WERI-Rb-1 (cell line): ENCODE results near the gene B3GAT2.

Experiments
- DNase-seq: peaks from one replicate; pipeline ENCODE4 v3.0.0-alpha.2; 2020
- H3K27ac ChIP-seq: fragments of 250-450 bp; sonication (Bioruptor Pico); 2 replicates; pipeline ENCODE4 v1.5.1; 2020; ENCODE audit warnings: mild to moderate bottlenecking, moderate library complexity
- H3K27me3 ChIP-seq: fragments of 250-450 bp; sonication (Bioruptor Pico); 2 replicates; pipeline ENCODE4 v1.5.1; 2021; ENCODE audit warnings: mild to moderate bottlenecking, low read depth, moderate library complexity; ENCODE audit not compliant: insufficient read depth, severe bottlenecking
- H3K36me3 ChIP-seq: fragments of 250-450 bp; sonication (Bioruptor Pico); 2 replicates; pipeline ENCODE4 v1.5.1; 2020; ENCODE audit warnings: mild to moderate bottlenecking, moderate library complexity
- H3K4me3 ChIP-seq: 2 replicates; pipeline ENCODE4 v1.5.1; 2011; ENCODE audit warnings: low read depth, mild to moderate bottlenecking, control low read depth, low read length
- H3K9me3 ChIP-seq: fragments of 250-450 bp; sonication (Bioruptor Pico); 2 replicates; pipeline ENCODE4 v1.5.1; 2021; ENCODE audit warnings: mild to moderate bottlenecking, moderate library complexity; ENCODE audit not compliant: severe bottlenecking
- TF ChIP-seq, protein P1 (sequence below): IDR thresholded peaks from 2 replicates; pipeline ENCODE4 v1.5.1; 2011; ENCODE audit warnings: low read depth, mild to moderate bottlenecking, control low read depth, inconsistent platforms, low read length

The B3GAT2 gene

DNA sequence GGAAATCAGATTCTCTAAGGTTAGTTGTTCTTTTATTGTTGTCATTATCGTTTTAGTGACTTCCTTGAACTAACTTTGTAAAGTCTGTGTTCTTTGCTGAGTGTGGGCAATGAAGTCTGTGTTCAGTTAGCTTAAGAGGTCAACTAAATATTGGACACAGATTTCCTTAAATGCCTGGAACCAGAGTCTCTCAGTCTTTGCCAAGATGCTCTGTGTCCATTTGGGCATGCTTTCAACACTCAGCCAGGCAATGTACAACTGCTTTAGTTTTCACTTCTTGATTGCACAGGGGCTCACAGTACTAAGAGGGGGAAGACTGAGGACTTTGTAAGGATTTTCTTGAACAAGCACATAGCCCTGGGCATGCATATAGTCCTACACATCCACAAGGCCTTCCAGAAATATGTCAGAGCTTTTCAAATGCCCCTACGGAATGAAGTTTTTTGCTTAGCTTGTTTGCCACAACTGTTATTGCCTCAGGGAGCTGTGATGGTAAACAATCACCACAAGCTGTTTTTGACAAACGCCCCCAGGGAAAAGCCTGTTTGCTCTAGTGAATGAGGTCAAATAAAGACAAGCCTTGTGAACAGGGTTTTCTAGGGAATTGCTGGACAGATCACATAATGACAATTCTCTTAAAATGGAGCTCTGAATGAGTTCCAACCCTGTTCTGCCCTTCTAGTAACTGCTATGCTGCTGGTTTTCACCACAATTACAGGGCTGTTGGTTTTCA lies 82.5 kb downstream of the B3GAT2 start:
- no peak overlapping the region for H3K27ac ChIP-seq
- no peaks in the 10 kb centered on the region for H3K27me3 ChIP-seq
- no peaks in the 10 kb centered on the region for H3K9me3 ChIP-seq
- TF ChIP-seq, protein P1, sequence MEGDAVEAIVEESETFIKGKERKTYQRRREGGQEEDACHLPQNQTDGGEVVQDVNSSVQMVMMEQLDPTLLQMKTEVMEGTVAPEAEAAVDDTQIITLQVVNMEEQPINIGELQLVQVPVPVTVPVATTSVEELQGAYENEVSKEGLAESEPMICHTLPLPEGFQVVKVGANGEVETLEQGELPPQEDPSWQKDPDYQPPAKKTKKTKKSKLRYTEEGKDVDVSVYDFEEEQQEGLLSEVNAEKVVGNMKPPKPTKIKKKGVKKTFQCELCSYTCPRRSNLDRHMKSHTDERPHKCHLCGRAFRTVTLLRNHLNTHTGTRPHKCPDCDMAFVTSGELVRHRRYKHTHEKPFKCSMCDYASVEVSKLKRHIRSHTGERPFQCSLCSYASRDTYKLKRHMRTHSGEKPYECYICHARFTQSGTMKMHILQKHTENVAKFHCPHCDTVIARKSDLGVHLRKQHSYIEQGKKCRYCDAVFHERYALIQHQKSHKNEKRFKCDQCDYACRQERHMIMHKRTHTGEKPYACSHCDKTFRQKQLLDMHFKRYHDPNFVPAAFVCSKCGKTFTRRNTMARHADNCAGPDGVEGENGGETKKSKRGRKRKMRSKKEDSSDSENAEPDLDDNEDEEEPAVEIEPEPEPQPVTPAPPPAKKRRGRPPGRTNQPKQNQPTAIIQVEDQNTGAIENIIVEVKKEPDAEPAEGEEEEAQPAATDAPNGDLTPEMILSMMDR: no peak
- H3K4me3 ChIP-seq: no peak overlapping the region
- no peak for DNase-seq
- no peaks in the 10 kb centered on the region for H3K36me3 ChIP-seq

DNA sequence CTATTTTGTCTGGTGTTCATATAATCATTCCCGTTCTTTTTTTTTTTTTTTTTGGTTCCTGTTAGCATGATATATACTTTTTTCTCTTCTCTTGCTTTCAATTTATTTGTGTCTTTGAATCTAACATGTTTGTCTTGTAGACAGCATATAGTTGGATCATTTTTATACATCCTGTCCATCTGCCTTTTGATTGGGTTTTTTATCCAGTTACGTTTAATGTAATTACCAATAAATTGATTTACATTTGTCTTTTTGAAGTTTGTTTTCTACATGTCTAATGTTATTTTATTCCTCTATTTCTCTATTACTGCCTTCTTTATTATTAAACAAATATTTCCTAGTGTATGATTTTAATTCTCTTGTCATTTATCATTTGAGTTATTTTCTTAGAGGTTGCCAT lies 84.4 kb downstream of the B3GAT2 start:
- Histone ChIP-seq H3K27me3 (no peaks in the 10 kb centered on the region), H3K4me3 (no peak overlapping the region), H3K27ac (no peak overlapping the region), H3K9me3 (no peaks in the 10 kb centered on the region), H3K36me3 (no peaks in the 10 kb centered on the region)
- no peak for DNase-seq
- TF ChIP-seq, protein P1: no peak

DNA sequence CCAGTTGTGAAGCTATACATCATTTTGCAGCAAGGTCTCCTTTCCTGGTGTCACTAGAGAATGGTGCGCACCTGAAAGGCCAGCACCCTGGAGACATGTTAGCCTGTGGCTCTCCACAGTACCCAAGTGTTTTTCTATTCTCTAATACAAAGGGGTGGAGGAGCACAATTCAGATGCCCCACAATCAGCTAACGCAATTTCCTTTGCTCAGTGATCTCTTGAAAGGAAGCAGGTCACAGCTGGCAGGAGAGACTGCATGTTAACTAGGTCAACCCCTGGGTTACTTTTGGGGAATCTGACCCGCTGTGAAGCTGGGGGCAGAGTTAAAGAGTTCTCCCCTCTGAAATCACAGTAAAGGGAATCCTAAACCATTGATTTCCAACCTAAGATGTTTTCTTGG lies 92.5 kb downstream of the B3GAT2 start:
- Histone ChIP-seq H3K36me3 (peaks cover 6% of the 10 kb centered on the region), H3K27ac (no peak overlapping the region), H3K9me3 (peaks cover 3% of the 10 kb centered on the region), H3K27me3 (no peaks in the 10 kb centered on the region), H3K4me3 (no peak overlapping the region)
- DNase-seq: no peak
- TF ChIP-seq, protein P1: no peak

DNA sequence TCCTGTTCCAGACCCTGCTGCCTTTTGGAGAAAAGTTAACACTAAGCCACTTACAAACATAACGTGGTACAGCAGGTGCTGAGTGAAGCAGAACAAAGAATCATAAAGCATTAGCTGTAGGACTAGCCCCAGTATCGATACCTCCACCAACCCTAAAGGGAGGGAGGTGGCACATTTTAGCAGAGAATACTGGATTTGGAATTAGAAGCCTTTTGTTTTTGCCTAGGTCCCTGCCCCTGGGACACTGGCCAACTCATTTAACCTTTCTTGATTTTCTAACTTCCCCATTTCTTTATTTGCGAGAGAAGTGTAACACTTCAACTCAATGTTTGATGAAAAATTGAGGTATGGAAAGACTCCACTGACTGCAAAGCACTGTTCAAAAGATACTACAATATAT lies 93.5 kb downstream of the B3GAT2 start:
- no peak for DNase-seq
- Histone ChIP-seq H3K9me3 (peaks cover 3% of the 10 kb centered on the region), H3K36me3 (peaks cover 6% of the 10 kb centered on the region), H3K27ac (no peak overlapping the region), H3K4me3 (no peak overlapping the region), H3K27me3 (no peaks in the 10 kb centered on the region)
- TF ChIP-seq, protein P1: no peak

DNA sequence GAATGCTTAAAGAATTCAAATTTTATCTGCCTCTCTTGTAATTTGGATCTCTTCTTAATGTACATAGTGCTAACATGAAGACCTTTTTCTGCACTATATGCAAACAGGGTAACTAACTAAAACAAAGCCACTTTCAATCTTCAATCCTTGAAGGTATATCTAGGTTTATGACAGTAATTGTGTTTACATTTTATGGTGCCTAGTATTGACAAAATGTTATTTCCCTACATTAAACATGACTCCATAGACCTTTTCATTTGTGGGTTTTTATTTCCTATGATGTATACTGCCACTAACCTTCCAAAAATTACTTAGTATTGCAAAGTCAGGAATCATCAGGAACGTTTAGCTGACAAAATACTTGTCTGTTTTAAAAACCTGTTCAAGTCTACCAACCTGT lies 95.9 kb downstream of the B3GAT2 start:
- no peaks in the 10 kb centered on the region for H3K27me3 ChIP-seq
- H3K36me3 ChIP-seq: peaks cover 11% of the 10 kb centered on the region
- TF ChIP-seq, protein P1: no peak
- H3K9me3 ChIP-seq: no peaks in the 10 kb centered on the region
- H3K4me3 ChIP-seq: no peak overlapping the region
- no peak for DNase-seq
- peak overlapping the region; percentile 2; the same call in 1 of the 2 replicates for H3K27ac ChIP-seq

DNA sequence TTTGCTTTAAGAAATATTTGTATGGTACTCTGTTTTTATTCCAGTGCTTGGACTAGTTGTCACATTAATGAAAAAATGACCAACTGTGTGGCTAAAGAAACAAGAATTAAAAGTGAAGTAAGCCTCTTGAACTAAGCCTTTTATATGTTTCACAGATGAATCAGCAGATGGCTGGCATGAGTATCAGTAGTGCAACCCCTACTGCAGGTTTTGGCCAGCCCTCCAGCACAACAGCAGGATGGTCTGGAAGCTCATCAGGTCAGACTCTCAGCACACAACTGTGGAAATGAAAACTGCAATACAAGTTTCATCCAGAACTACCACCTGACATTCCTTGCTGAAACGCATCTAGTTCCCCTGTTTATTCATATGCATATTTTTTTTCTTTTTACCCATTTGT lies 96.8 kb downstream of the B3GAT2 start:
- TF ChIP-seq, protein P1: no peak
- DNase-seq: peak; percentile 74
- Histone ChIP-seq H3K4me3 (no peak overlapping the region), H3K27me3 (no peaks in the 10 kb centered on the region), H3K9me3 (no peaks in the 10 kb centered on the region), H3K27ac (peak overlapping the region; percentile 2; the same call in 1 of the 2 replicates), H3K36me3 (peaks cover 11% of the 10 kb centered on the region)
